ENCODE results near the gene MED13L.

MED13L gene

GRCh38 chr12:116060764-116061163 lies 216.7 kb downstream of the MED13L start:
- no peak for TF ChIP-seq TAF1 (IDR thresholded peaks at IDR 0.05; ENCODE audit: borderline replicate concordance, insufficient read depth, low read length)
- no peak for TF ChIP-seq SIN3A (IDR thresholded peaks at IDR 0.05; ENCODE audit: borderline replicate concordance, insufficient read depth, low read length)
- no peak for TF ChIP-seq FOXP2 (optimal IDR thresholded peaks at IDR 0.05; ENCODE audit: borderline replicate concordance, extremely low read depth, extremely low read length, insufficient read depth)
- TF ChIP-seq REST (IDR thresholded peaks at IDR 0.05; ENCODE audit: insufficient read depth in 1 of 2, low read depth in 2 of 2, low read length in 2 of 2), result no peak
- TF ChIP-seq POLR2AphosphoS5 (IDR thresholded peaks at IDR 0.05; ENCODE audit: low read depth, low read length), result no peak

- TF ChIP-seq REST (IDR thresholded peaks at IDR 0.05; ENCODE audit: insufficient read depth in 1 of 2, low read depth in 2 of 2, low read length in 2 of 2) (no peak), TAF1 (IDR thresholded peaks at IDR 0.05; ENCODE audit: borderline replicate concordance, insufficient read depth, low read length) (no peak), SIN3A (IDR thresholded peaks at IDR 0.05; ENCODE audit: borderline replicate concordance, insufficient read depth, low read length) (no peak), POLR2AphosphoS5 (IDR thresholded peaks at IDR 0.05; ENCODE audit: low read depth, low read length) (no peak), FOXP2 (optimal IDR thresholded peaks at IDR 0.05; ENCODE audit: borderline replicate concordance, extremely low read depth, extremely low read length, insufficient read depth) (no peak)
Observed at GRCh38 chr12:116059904-116060303, 217.6 kb downstream of the MED13L start.

- TF ChIP-seq REST (IDR thresholded peaks at IDR 0.05; ENCODE audit: insufficient read depth in 1 of 2, low read depth in 2 of 2, low read length in 2 of 2) (no peak), TAF1 (IDR thresholded peaks at IDR 0.05; ENCODE audit: borderline replicate concordance, insufficient read depth, low read length) (no peak), FOXP2 (optimal IDR thresholded peaks at IDR 0.05; ENCODE audit: borderline replicate concordance, extremely low read depth, extremely low read length, insufficient read depth) (no peak), POLR2AphosphoS5 (IDR thresholded peaks at IDR 0.05; ENCODE audit: low read depth, low read length) (no peak), SIN3A (IDR thresholded peaks at IDR 0.05; ENCODE audit: borderline replicate concordance, insufficient read depth, low read length) (no peak)
Observed at GRCh38 chr12:116058574-116058973, 218.9 kb downstream of the MED13L start.

GRCh38 chr12:116057356-116057755 lies 220.1 kb downstream of the MED13L start:
- no peak for TF ChIP-seq POLR2AphosphoS5 (IDR thresholded peaks at IDR 0.05; ENCODE audit: low read depth, low read length)

GRCh38 chr12:116055895-116056607 lies 221.4 kb downstream of the MED13L start:
- TF ChIP-seq FOXP2 (optimal IDR thresholded peaks at IDR 0.05; ENCODE audit: borderline replicate concordance, extremely low read depth, extremely low read length, insufficient read depth) (no peak), POLR2AphosphoS5 (IDR thresholded peaks at IDR 0.05; ENCODE audit: low read depth, low read length) (no peak), SIN3A (IDR thresholded peaks at IDR 0.05; ENCODE audit: borderline replicate concordance, insufficient read depth, low read length) (no peak), TAF1 (IDR thresholded peaks at IDR 0.05; ENCODE audit: borderline replicate concordance, insufficient read depth, low read length) (no peak), REST (IDR thresholded peaks at IDR 0.05; ENCODE audit: insufficient read depth in 1 of 2, low read depth in 2 of 2, low read length in 2 of 2) (no peak)

Data from PFSK-1 (cell line).